Measurements from ENCODE around the gene FAM177B. TPM values are rescaled to one million over a fixed set of nuclear protein-coding genes. Genes with fewer than 3 reads are reported as not detected.
"Not testable (repeated sequence)": the region's sequence is repeated elsewhere in the genome, so short reads cannot be mapped to it uniquely, and the experiment has no call there.

The FAM177B gene
- polyA plus RNA-seq, 1 donor, result 0.25 TPM

DNA sequence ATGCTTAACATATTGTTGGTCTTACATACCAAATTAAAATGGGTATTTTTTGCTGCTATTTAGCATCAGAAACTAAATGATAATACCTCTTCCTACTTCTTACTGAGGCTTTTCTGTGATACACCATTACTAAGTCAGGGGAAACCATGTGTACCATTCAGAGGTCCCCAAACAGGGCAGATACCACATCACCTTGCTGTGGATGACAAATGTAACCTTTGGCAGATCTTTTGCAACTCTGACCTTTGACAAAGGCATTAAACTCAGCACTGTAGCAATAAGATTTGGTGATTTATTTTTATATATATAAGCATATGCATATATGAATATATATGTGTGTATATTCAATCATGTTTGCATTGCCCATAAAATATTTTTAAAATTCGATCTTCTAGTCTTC, 2.9 kb downstream of the FAM177B start:
- no peak for DNase-seq (ENCODE audit: low read depth)

GRCh38 chr1:222741630-222742457, 4.8 kb downstream of the FAM177B start:
- DNase-seq (ENCODE audit: low read depth), result not testable (repeated sequence)

DNA sequence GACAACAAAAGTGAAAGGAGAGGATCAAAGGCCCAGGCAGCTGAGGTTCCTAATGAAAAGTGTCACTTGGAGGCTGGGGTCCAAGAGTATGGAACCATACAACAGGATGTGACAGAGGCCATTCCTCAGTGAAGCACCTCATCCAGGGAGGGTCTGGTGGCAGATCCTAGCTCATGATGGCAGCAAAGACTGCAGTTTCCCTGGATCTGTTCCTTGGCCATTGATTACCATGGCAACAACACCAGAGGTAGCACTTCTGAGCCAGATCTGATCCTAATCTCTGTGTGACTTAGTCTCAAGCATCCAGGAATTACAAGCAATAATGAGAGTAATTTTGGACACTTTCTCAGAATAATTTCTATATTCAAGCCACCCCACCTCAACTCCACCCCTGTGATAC, 12.9 kb downstream of the FAM177B start:
- DNase-seq (ENCODE audit: low read depth), result no peak

- no peak for DNase-seq (ENCODE audit: low read depth)
These were observed 13.6 kb downstream of the FAM177B start for GRCh38 chr1:222750651-222751050.

- no peak for DNase-seq (ENCODE audit: low read depth)
These were observed 14.3 kb downstream of the FAM177B start for GRCh38 chr1:222751255-222751654.

GRCh38 chr1:222754366-222755139, 17.6 kb downstream of the FAM177B start:
- peak; percentile 75 for DNase-seq (ENCODE audit: low read depth)

DNA sequence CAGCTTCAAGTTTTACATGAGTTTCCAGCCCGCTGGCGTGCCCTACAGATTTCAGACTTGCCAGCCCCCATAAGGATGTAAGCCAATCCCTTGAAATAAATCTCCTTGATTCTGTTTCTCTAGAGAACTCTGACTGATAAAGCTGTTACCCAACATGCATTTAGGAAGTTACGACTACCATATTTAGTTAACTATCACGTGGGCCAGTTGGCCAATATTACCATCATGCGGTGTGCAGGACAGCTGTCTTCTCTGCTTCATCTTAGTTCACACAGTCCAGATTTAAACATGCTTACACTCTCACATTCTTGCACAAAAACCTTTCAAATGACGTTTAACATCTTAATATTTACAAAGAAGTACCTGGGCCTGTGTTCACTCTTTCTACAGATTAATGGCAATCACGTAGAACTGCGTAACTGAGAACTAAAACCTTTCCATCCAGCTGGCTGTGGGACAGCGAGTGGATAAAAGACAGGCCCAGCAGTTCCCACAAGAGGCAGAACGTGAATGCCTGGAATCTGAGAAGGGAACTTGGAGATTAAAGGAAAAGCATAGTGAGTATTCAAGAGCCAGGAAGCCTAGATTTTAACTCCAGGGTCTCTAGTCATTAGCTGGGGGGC, 20.8 kb downstream of the FAM177B start:
- DNase-seq (ENCODE audit: low read depth), result no peak

GRCh38 chr1:222759451-222760035, 22.5 kb downstream of the FAM177B start:
- no peak for DNase-seq (ENCODE audit: low read depth)

GRCh38 chr1:222761083-222761482, 24.1 kb downstream of the FAM177B start:
- DNase-seq (ENCODE audit: low read depth), result no peak

DNA sequence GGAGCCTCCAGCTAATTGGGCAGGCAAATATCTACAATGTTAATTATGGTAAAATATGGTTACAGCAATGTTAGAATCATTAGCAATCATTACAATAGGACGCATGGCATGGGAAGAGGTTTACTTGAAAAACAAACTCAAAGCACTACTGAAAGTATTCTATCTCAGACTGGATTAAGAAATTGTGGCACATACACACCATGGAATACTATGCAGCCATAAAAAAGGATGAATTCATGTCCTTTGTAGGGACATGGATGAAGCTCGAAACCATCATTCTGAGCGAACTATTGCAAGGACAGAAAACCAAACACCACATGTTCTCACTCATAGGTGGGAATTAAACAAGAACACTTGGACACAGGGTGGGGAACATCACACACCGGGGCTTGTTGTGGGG, 25.2 kb downstream of the FAM177B start:
- DNase-seq (ENCODE audit: low read depth), result not testable (repeated sequence)

- DNase-seq (ENCODE audit: low read depth), result no peak
These were observed 30.2 kb downstream of the FAM177B start for GRCh38 chr1:222767152-222767571.

DNA sequence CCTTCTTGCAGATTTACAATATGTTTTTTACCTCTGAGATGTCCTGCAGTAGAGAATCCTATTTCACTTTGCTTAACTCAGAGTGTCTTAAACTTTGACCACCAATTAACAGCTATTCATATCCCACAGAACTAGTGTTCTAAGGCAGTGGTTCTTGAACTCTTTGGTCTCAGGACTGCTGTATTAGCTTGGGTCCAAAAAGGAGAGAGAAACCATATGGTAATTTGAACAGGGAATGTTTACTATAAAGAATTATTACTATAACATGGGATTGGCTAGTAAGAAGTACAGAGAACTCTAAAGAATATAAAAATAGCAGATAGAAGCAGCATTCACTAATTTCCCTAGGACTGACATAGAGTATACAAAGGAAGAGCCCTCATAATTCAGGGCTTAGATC, 31.6 kb downstream of the FAM177B start:
- no peak for DNase-seq (ENCODE audit: low read depth)

- DNase-seq (ENCODE audit: low read depth), result no peak
These were observed 32.2 kb downstream of the FAM177B start for GRCh38 chr1:222769181-222769580.

- DNase-seq (ENCODE audit: low read depth), result no peak
These were observed 33.1 kb downstream of the FAM177B start for GRCh38 chr1:222769971-222770620.

- no peak for DNase-seq (ENCODE audit: low read depth)
These were observed 36.0 kb downstream of the FAM177B start for GRCh38 chr1:222772996-222773379.

- no peak for DNase-seq (ENCODE audit: low read depth)
These were observed 40.5 kb downstream of the FAM177B start for GRCh38 chr1:222777463-222777862.

- DNase-seq (ENCODE audit: low read depth), result no peak
These were observed 41.0 kb downstream of the FAM177B start for GRCh38 chr1:222777977-222778376.

DNA sequence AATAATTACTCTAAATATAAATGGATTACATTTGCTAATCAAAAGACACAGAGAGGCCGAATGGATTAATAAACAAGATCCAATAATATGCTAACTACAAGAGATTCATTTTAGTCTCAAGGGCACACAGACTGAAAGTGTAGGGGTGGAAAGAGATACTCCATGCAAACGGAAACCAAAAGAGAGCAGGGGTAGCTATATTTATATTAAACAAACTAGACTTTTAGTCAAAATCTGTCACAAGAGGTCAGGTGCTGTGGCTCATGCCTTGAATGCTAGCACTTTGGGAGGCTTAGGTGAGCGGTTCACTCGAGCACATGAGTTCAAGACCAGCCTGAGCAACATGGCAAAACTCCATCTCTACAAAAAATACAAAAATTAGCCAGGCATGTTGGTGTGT, 44.2 kb downstream of the FAM177B start:
- no peak for DNase-seq (ENCODE audit: low read depth)

DNA sequence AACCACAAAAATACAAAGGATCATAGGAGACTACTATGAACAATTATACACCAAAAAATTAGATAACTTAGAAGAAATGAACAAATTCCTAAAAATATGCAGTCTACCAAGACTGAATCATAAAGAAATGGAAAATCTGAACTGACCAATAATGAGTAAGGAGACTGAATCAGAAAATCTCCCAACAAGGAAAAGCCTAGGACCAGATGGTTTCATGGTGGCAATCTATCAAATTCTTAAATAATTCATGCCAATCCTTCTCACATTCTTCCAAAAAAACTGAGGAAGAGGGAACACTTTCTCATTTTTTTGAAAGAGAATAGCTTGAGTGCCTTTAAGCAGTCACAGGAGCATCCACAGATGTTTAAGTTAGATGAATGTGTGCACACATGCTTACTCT, 46.0 kb downstream of the FAM177B start:
- DNase-seq (ENCODE audit: low read depth), result no peak

- no peak for DNase-seq (ENCODE audit: low read depth)
These were observed 47.4 kb downstream of the FAM177B start for GRCh38 chr1:222784371-222784770.

GRCh38 chr1:222784916-222785315, 47.9 kb downstream of the FAM177B start:
- DNase-seq (ENCODE audit: low read depth), result no peak

DNA sequence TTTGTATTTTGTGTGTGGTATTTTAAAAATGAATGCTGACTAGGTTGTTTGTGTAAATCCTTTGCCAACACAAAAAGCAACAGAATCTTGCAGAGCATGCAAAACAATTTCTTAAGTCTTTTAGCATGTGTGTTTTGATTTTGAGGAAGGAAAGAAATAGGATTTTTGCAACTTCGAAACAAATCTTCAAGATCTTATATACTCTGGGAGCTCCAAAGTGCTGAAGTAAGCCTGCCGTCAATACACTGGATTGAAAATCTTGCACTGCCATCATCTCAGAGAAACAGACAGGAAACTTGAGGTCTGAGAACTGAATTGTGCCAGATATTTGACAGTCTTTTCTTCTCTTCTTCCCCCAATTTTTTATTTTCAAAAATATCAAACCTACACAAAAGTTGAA, 48.5 kb downstream of the FAM177B start:
- DNase-seq (ENCODE audit: low read depth), result no peak

Data from forelimb muscle (tissue), 1 donor.